Hindlimb muscle (tissue), 1 donor: ENCODE measurements around the gene RD3L. TPM values are rescaled to one million over a fixed set of nuclear protein-coding genes. Genes with fewer than 3 reads are reported as not detected.

Experiments
- DNase-seq: peaks from one replicate; pipeline ENCODE4 v3.0.0-alpha.2; 2013
- polyA plus RNA-seq: library from polyadenylated mRNA; unstranded; fragments of 120-200 nt; gene quantifications from one replicate; pipeline ENCODE4 v1.2.1, GENCODE V29; 2013; ENCODE audit not compliant: insufficient read length

RD3L gene
- polyA plus RNA-seq, 1 donor: not detected

DNA sequence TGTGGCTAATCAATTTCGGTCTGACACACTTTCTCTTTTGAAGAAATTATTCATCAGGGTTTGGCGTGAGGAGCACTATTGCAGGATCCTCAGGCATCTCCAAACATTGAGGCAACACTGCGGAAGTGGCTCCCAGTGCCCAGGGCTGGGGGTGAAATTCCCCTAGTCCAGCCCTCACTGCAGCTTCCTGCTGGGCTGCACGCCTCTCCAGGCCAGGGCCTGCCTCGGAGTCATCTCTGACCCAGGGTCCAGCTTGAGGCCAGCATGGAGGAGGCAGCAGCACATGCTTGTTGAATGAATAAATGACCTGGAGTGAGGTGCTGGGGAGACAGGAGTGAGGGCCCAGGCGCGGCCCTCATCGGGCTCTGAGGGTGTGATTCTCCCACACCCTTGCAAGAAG, 50.1 kb downstream of the RD3L start:
- no peak for DNase-seq

DNA sequence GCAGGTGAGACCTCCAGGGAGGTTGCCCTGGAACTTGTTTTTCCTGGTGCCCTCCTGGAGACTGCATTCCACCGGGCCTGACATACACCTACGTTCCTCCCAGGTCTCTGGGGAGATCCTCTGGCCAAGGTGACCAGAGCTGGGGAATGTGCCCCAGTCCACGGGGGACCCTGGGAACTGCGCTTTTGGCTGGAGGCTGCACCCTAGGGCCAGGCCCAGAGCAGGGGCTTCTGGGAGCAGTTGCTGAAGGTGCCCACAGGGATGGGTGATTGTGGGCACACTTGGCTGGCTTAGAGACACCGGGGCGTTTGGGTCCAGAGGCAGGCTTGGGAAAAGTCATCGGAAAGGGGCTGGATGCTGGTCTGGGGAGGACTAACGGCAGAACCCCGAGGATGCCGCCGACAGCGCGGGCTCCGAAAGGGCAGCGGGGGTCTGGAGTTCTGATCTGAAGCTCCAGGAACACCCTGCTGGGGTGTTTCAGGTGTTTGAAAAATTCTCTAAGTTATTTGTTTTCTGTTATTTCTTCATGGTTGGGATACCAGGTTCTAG, 50.6 kb downstream of the RD3L start:
- no peak for DNase-seq

DNA sequence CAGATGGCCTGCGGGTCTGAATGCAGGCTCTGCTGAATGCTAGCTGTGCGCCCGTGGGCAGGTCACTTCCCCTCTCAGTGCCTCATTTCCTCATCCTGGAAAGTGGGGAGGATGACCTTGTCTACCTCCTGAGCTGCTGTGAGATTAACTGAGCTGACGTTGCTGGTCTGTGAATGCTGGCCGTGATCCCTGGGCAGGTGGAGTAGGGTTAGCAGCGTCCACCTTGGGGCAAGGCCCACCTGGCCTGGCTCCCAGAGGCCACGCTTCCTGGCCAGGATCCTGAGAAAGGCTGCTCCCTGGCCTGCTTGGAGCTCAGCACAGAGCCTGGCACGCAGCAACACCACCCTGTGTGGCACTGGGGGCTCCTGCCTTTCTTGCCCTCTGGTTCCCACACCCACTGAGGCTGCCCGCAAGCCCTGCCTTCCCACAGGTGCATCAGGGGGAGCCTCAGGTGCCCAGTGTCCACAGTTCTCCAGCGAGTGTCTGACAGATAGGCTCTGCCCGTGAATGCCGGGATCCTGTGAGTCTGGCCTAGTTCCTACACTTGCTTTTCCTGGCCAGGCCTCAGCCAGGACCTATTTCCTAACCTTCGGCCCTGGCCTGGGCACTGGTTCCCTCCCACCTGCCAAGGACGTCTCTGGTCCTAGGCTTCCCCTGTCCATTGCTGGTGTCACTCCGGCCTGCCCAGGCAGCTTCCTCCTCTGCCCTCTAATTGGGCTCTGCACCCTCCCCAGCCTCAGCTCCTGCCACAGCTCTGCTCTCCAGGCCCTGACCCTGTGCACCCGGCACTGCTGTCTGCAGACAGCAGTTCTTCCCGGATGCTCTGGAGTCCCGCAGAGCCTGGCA, 51.3 kb downstream of the RD3L start:
- DNase-seq: no peak

Other genes starting within 250 kb of the RD3L start
- 11.3 TPM for gene XRCC3, start 227.1 kb downstream of the RD3L start, polyA plus RNA-seq
- gene ZFYVE21, start 226.7 kb downstream of the RD3L start, polyA plus RNA-seq: 44.2 TPM
- 13.6 TPM for gene PPP1R13B, start 95.0 kb downstream of the RD3L start, polyA plus RNA-seq
- 0.08 TPM for gene TDRD9, start 14.1 kb downstream of the RD3L start, polyA plus RNA-seq
- 2.1 TPM for gene ASPG, start 143.2 kb upstream of the RD3L start, polyA plus RNA-seq
- gene KIF26A, start 196.1 kb upstream of the RD3L start, polyA plus RNA-seq: 11.7 TPM